Activated naive CD4-positive, alpha-beta T cell treated with Interleukin-2 at 50 U/mL for 16 hours (primary cell): ENCODE measurements around the gene NUDT15.
"Not testable (repeated sequence)": the region's sequence is repeated elsewhere in the genome, so short reads cannot be mapped to it uniquely, and the experiment has no call there.

Experiments used
- DNase-seq: peaks from one replicate; pipeline ENCODE4 v3.0.0-alpha.2; 2020

Gene NUDT15

GRCh38 chr13:48043789-48044503 lies 6.4 kb downstream of the NUDT15 start:
- no peak for DNase-seq

GRCh38 chr13:48050550-48050949 lies 13.0 kb downstream of the NUDT15 start:
- no peak for DNase-seq

- DNase-seq = no peak
Measured at GRCh38 chr13:48054601-48055000, 17.1 kb downstream of the NUDT15 start.

GRCh38 chr13:48055712-48056111 lies 18.2 kb downstream of the NUDT15 start:
- DNase-seq = no peak

GRCh38 chr13:48058536-48058935 lies 21.0 kb downstream of the NUDT15 start:
- not testable (repeated sequence) for DNase-seq

GRCh38 chr13:48059951-48060350 lies 22.4 kb downstream of the NUDT15 start:
- DNase-seq = not testable (repeated sequence)

- no peak for DNase-seq
Measured at GRCh38 chr13:48066310-48066989, 28.9 kb downstream of the NUDT15 start.

GRCh38 chr13:48068036-48068435 lies 30.5 kb downstream of the NUDT15 start:
- DNase-seq = no peak

GRCh38 chr13:48068952-48069351 lies 31.4 kb downstream of the NUDT15 start:
- DNase-seq = no peak

GRCh38 chr13:48069573-48069972 lies 32.0 kb downstream of the NUDT15 start:
- DNase-seq = no peak

- DNase-seq = no peak
Measured at GRCh38 chr13:48070942-48071341, 33.4 kb downstream of the NUDT15 start.

GRCh38 chr13:48072304-48072703 lies 34.8 kb downstream of the NUDT15 start:
- no peak for DNase-seq

- DNase-seq = no peak
Measured at GRCh38 chr13:48072787-48073186, 35.3 kb downstream of the NUDT15 start.

GRCh38 chr13:48074006-48074405 lies 36.5 kb downstream of the NUDT15 start:
- DNase-seq = no peak

- no peak for DNase-seq
Measured at GRCh38 chr13:48078251-48078656, 40.7 kb downstream of the NUDT15 start.

GRCh38 chr13:48081739-48082138 lies 44.2 kb downstream of the NUDT15 start:
- no peak for DNase-seq

GRCh38 chr13:48086272-48086671 lies 48.7 kb downstream of the NUDT15 start:
- no peak for DNase-seq

GRCh38 chr13:48093588-48093987 lies 56.1 kb downstream of the NUDT15 start:
- DNase-seq = no peak

GRCh38 chr13:48094404-48094780 lies 56.9 kb downstream of the NUDT15 start:
- DNase-seq = peak; percentile 3

GRCh38 chr13:48094781-48095502 lies 57.4 kb downstream of the NUDT15 start, which contains the start of gene MED4:
MED4 (minus strand) TSS chr13:48095104; CDS start chr13:48095078, 26 bp downstream.
- peak; percentile 98 for DNase-seq

GRCh38 chr13:48096670-48097069 lies 59.1 kb downstream of the NUDT15 start:
- DNase-seq = no peak
